Neural cell (in vitro differentiated cells): ENCODE data around the gene PRDM13.

ENCODE experiments used
- EP300 ChIP-seq: fragments of 450-650 bp; conservative IDR thresholded peaks from 2 replicates; pipeline ENCODE4 v1.6.1; 2014; ENCODE audit warnings: antibody characterized with exemption, mild to moderate bottlenecking, moderate library complexity; ENCODE audit not compliant: poor library complexity, severe bottlenecking
- EZH2 ChIP-seq: fragments of 200-600, 300-800 bp; shearing (Covaris generic), sonication (generic); IDR thresholded peaks from 2 replicates; pipeline ENCODE4 v1.6.1; 2014; ENCODE audit warnings: antibody characterized with exemption, low read length, borderline replicate concordance, mild to moderate bottlenecking; ENCODE audit not compliant: insufficient read depth, poor library complexity, severe bottlenecking
- MXI1 ChIP-seq: fragments of 450-650 bp; conservative IDR thresholded peaks from 2 replicates; pipeline ENCODE4 v1.6.1; 2014; ENCODE audit warnings: antibody characterized with exemption, mild to moderate bottlenecking; ENCODE audit not compliant: poor library complexity, severe bottlenecking
- POLR2AphosphoS5 ChIP-seq: IDR thresholded peaks from 2 replicates; pipeline ENCODE4 v1.6.1; 2012
- RAD21 ChIP-seq: fragments of 450-650 bp; conservative IDR thresholded peaks from 2 replicates; pipeline ENCODE4 v1.6.1; 2014; ENCODE audit warnings: antibody characterized with exemption, mild to moderate bottlenecking, moderate library complexity
- TAF1 ChIP-seq: IDR thresholded peaks from 2 replicates; pipeline ENCODE4 v1.6.1; 2012; ENCODE audit warnings: low read depth
- TF ChIP-seq, protein P1 (sequence below): fragments of 450-650 bp; IDR thresholded peaks from 2 replicates; pipeline ENCODE4 v1.5.1; 2014; ENCODE audit warnings: antibody characterized with exemption, mild to moderate bottlenecking, moderate library complexity; ENCODE audit not compliant: poor library complexity, severe bottlenecking
- TF ChIP-seq, protein P2 (sequence below): IDR thresholded peaks from 2 replicates; pipeline ENCODE4 v1.6.1; 2012; ENCODE audit warnings: borderline replicate concordance

DNA sequence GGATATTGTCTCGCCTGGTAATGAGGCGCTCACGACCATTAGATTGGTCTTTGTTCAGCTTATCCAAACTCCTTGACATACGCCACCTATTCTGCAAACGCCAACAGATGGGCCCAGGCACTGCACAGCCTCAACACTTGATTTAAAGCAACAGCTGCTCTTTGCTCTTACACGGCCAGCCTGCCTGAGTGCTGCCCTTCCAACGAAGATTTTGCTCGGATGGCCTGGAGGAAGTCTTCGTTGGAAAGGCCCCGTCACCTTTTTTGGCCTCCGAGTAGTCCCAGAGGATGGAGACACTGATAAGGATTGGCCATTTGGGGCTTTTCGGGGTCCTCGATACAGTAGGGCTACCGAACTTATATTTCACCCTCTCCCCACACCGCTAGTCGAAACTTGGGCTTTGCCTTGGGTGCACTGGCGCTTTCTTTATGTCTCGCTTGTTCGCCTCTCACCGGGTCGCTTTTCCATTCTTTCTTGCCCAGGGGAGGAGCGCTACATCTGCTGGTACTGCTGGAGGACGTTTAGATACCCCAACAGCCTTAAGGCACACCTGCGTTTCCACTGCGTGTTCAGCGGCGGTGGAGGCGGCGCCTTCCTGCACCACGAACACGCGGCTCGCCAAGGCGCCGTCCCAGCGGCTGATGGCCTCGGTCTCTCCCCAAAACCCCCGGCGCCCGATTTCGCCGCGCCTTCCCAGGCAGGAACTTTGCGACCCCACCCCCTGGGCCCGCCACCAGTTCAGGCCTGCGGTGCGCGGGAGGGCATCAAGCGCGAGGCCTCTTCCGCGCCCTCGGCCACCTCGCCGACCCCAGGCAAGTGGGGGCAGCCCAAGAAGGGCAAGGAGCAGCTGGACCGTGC lies 6.1 kb downstream of the PRDM13 start:
- TF ChIP-seq, protein P1, sequence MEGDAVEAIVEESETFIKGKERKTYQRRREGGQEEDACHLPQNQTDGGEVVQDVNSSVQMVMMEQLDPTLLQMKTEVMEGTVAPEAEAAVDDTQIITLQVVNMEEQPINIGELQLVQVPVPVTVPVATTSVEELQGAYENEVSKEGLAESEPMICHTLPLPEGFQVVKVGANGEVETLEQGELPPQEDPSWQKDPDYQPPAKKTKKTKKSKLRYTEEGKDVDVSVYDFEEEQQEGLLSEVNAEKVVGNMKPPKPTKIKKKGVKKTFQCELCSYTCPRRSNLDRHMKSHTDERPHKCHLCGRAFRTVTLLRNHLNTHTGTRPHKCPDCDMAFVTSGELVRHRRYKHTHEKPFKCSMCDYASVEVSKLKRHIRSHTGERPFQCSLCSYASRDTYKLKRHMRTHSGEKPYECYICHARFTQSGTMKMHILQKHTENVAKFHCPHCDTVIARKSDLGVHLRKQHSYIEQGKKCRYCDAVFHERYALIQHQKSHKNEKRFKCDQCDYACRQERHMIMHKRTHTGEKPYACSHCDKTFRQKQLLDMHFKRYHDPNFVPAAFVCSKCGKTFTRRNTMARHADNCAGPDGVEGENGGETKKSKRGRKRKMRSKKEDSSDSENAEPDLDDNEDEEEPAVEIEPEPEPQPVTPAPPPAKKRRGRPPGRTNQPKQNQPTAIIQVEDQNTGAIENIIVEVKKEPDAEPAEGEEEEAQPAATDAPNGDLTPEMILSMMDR, result no peak
- TF ChIP-seq TAF1, result no peak
- no peak for TF ChIP-seq POLR2AphosphoS5
- TF ChIP-seq EZH2, result peak; percentile 86
- TF ChIP-seq EP300, result no peak
- TF ChIP-seq, protein P2, sequence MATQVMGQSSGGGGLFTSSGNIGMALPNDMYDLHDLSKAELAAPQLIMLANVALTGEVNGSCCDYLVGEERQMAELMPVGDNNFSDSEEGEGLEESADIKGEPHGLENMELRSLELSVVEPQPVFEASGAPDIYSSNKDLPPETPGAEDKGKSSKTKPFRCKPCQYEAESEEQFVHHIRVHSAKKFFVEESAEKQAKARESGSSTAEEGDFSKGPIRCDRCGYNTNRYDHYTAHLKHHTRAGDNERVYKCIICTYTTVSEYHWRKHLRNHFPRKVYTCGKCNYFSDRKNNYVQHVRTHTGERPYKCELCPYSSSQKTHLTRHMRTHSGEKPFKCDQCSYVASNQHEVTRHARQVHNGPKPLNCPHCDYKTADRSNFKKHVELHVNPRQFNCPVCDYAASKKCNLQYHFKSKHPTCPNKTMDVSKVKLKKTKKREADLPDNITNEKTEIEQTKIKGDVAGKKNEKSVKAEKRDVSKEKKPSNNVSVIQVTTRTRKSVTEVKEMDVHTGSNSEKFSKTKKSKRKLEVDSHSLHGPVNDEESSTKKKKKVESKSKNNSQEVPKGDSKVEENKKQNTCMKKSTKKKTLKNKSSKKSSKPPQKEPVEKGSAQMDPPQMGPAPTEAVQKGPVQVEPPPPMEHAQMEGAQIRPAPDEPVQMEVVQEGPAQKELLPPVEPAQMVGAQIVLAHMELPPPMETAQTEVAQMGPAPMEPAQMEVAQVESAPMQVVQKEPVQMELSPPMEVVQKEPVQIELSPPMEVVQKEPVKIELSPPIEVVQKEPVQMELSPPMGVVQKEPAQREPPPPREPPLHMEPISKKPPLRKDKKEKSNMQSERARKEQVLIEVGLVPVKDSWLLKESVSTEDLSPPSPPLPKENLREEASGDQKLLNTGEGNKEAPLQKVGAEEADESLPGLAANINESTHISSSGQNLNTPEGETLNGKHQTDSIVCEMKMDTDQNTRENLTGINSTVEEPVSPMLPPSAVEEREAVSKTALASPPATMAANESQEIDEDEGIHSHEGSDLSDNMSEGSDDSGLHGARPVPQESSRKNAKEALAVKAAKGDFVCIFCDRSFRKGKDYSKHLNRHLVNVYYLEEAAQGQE, result no peak
- no peak for TF ChIP-seq MXI1
- TF ChIP-seq RAD21, result no peak
